SU-DHL-6 (cell line): ENCODE data around the gene GABRG2.

ENCODE experiments used
- CTCF ChIP-seq: fragments of 200-600 bp; sonication (generic); IDR thresholded peaks from one replicate; pipeline ENCODE4 v1.5.1; 2017; ENCODE audit warnings: antibody characterized with exemption, mild to moderate bottlenecking, low read length, moderate library complexity; ENCODE audit not compliant: insufficient read depth, poor library complexity, severe bottlenecking
- EZH2phosphoT487 ChIP-seq: fragments of 200-600 bp; sonication (generic), shearing (Covaris generic); conservative IDR thresholded peaks from 2 replicates; pipeline ENCODE4 v1.6.1; 2018; ENCODE audit warnings: mild to moderate bottlenecking, antibody characterized with exemption, low read length, moderate library complexity, mixed read lengths

GRCh38 chr5:162096448-162096847 lies 28.9 kb downstream of the GABRG2 start:
- no peak for TF ChIP-seq EZH2phosphoT487
- no peak for TF ChIP-seq CTCF
